Mesenteric fat pad (tissue), 1 donor: ENCODE measurements around the gene PCYOX1L. TPM values are rescaled to one million over a fixed set of nuclear protein-coding genes. Genes with fewer than 3 reads are reported as not detected.
A peak's percentile ranks its signal among the peaks of the same experiment; 100 is the strongest.

Experiments used
- DNase-seq: peaks from one replicate; pipeline ENCODE4 v3.0.0-alpha.2; 2020; ENCODE audit warnings: low spot score
- total RNA-seq: library from RNA; stranded (reverse); fragmentation: NEBNext Ultra II Directional; extraction: Animal tissue kit (Norgen Biotek cat#: 25700); gene quantifications from one replicate; pipeline ENCODE4 v1.2.1, GENCODE V29; 2021
- donor health status: DM: yes; HTN: yes; CAD: no.

Gene PCYOX1L
- total RNA-seq, 1 donor from 2014 or later, result 1.9 TPM

DNA sequence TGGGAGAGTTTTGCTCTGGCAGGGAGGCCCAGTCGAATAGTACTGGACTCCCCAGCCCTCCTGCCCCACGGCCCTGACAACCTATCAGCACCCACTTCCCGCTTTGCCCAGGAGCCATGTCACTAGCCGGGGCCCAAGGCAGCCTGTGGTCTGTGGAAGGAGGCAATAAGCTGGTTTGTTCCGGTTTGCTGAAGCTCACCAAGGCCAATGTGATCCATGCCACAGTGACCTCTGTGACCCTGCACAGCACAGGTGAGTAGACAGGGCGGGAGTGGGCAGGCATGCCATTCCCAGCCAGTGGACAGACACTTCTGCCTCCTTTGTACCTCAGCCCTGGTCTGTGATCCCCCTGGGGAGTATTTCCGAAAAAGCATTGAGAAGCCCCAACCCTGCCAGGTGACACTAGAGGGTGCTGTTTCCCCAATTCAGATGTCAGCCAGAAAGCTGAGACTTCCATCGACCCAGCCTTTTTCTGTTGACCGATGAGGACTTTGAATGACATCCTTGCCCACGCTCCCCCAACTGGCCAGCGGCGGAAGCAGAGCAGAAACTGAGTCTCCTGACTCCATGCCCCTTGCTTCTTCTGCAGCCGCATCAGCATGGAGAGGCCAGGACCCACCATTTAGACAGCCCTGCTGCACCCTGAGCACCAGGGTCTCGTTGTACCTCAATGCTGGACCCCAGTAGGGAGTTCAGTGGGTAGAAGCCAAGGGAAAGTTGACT, 9.6 kb downstream of the PCYOX1L start:
- DNase-seq, result no peak

- no peak for DNase-seq
These were observed 10.3 kb downstream of the PCYOX1L start for GRCh38 chr5:149367972-149368645.

- DNase-seq, result no peak
These were observed 13.0 kb downstream of the PCYOX1L start for GRCh38 chr5:149370878-149371277.

GRCh38 chr5:149371296-149371962, 13.6 kb downstream of the PCYOX1L start:
- DNase-seq, result no peak

GRCh38 chr5:149372076-149372795, 14.4 kb downstream of the PCYOX1L start:
- no peak for DNase-seq

DNA sequence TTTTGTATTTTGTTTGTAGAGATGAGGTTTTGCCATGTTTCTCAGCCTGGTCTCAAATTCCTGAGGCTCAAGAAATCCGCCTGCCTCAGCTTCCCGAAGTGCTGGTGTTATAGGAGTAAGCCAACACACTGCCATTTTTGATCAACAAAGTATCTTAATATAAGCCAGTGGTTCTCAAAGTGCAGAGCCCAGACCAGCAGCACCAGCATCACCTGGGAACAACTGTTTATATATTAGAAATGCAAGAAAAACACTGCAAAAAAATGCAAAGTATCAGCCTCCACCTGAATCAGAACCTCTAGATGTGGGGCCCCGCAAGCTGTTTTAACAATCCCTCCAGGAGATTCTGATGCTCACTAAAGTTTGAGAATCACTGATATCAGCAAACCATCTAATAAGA, 15.1 kb downstream of the PCYOX1L start:
- no peak for DNase-seq

- DNase-seq, result no peak
These were observed 16.5 kb downstream of the PCYOX1L start for GRCh38 chr5:149374303-149374702.

- DNase-seq, result no peak
These were observed 17.0 kb downstream of the PCYOX1L start for GRCh38 chr5:149374801-149375200.

- DNase-seq, result no peak
These were observed 17.6 kb downstream of the PCYOX1L start for GRCh38 chr5:149375434-149375833.

DNA sequence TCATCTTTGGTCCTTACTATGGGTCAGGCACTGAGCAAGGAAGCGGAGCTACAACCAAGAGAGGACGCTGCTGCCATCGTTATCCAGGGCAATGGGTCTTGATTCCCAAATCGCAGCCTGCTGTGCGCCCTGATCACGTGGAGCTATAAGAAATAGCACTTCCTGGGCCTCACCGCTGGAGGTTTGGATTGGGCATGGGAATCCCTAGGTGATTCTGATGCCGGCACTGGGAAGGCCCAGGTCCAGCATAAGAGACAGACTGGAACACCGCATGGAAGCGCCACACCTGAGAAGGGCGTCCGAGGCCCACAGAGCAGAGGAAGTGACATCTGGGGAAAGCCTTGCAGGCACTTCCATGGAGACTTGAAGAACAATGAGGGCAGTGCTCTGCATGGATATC, 18.3 kb downstream of the PCYOX1L start:
- no peak for DNase-seq

DNA sequence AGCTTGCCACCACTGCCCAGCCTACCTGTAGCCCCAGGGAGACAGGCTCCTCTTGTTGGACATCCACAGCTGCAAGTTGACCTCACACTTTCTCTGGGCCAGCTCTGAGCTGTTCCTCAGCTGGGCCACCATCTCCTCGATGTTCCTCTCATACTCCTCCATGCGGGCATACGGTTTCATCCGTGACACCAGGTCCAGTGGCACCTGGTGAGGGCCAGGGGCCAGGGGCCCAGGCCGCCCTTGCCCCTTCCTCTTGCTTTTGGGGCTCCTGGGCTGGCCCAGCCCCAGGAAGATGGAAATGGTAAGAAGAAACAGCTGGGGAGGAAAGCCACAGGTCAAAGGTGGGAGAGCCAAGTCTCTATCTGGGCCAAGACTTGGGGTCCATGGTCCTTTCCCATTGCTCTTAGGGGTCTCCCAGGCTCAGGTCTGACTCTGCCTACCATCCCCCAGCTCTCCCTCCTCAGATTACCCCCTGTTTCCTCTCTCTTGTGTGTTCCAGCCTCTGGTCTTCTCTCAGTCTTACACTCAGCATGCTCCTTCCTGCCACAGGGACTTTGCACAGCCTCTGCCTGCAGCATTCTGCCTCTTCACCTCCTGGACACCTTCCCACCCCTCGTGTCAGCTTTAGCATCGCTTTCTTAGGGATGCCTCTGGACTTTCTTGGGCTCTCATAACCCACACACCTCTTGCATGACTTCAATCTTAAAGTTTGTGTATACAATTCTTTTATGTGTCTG, 19.0 kb downstream of the PCYOX1L start:
- no peak for DNase-seq

- DNase-seq, result peak; percentile 65
These were observed 20.5 kb downstream of the PCYOX1L start for GRCh38 chr5:149378241-149378820.

DNA sequence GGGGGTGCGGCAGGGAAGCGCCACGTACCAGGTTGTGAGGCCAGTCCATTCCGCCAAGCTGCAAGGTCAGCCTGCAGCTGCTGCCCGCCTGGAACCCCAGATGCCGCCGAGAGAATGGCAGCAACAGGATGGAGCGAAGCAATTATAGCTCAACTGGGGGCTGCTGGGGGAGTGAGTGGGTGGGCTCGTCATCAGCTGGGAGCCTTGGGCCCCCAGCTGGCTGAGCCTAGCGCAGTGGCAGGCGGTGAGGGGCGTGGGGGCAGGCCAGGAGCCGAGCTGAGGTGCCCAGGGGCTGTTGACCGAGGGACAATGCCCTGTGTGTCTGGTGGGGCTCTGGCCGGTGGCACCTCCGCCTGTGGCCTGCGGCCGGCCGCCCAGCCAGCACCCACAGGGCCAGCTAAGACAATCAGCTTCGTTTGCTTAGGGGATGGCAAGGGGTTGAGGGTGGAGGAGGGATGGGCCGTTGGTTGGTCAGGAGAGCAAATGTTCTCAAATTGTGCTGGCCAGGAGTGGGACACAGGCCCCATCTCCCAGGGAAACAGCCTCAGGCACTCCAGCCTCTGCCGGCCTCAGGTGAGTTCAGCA, 21.4 kb downstream of the PCYOX1L start, which contains the start of gene IL17B:
IL17B (minus strand) TSS at position 116 of the 585 bp plus-strand sequence; CDS start at position 49, 67 bp downstream.
- DNase-seq, result peak; percentile 78

DNA sequence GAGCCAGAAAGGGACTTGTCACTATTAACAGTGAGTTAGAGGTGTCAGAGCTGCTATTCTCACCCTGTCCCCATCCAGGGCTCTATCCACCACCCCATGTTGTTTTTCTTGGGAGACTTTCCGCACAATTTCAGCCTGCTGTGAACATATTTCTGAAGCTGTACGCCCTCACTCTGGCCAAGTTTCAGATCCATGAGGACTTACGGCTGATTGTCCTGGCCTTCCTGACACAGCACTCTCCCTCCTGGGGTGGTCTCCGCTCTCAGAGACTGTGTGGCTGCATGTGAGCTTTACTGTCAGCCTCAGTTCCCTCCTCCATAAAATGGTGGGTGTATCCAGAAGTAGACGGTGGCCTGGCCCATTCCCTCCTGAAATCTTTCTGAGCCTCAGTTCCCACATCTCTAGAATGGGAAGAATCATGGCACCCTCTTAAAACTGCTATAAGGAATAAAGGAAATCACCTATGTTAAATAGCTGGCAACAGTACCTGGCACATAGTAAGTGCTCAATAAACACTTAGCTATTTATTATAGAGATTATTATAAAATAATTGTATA, 22.1 kb downstream of the PCYOX1L start:
- no peak for DNase-seq

GRCh38 chr5:149380466-149381121, 22.7 kb downstream of the PCYOX1L start:
- no peak for DNase-seq

DNA sequence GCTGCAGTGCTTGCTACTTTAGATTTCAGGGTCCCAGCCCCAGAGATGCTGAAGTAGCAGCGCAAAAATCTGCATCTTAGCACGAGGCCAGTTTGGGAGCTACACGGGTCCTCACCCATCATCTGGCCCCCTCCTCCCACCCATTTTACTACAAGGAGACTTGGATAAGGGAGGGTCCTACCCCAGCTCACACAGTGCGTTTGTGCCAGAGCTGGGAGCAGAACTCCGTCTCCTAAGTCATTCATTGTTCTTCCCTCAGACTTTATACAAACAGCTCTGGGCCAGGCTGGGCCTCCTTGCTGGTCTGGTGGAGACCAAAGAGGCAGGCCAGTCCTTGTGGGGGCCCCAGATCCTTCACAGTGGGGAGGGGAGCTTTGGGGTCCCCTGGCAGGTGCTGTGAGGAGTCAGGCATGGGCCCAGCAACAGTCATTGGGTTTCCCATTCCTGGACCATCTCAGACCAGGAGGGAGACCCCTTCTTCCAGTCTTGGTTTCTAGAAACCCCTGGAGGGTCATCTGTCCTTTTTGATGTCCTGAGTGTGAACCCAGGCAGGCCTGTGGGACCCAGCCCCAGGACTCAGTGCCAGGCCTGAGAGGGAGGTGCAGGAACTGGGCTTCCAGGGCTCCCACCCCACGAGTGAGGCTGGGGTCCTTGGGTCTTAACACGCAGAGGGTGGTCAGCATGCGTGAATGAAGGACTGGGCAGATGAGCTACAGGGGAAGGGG, 23.6 kb downstream of the PCYOX1L start:
- DNase-seq, result no peak

DNA sequence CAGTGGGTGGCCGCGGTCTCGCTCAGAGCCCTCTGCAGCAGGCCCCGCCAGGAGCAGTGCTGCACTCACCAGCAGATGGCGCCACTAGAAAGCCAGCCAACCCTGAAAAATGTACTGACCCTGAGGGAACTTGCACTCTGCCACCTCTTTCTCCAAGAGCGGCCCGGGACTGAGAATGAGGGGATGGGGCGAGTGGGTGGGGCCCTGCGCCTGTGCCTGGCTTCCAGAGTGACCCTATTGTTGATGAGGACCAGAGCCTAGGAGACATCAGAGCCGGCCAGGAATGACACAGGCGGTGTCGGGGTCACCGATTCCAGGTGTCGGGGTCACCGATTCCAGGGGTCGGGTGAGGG, 24.1 kb downstream of the PCYOX1L start:
- peak; percentile 94 for DNase-seq

- DNase-seq, result no peak
These were observed 24.8 kb downstream of the PCYOX1L start for GRCh38 chr5:149382517-149383220.
